Uterus (tissue), 2 donors: ENCODE results near the gene CHRD.

Source experiments
- CTCF ChIP-seq, 4 experiments: fragments of 200-600 bp in 2 of 4; fragments of 450-650 bp in 2 of 4; sonication (generic) in 2 of 4; IDR thresholded peaks; one replicate each; pipeline ENCODE4 v1.5.1; 2016 to 2019; ENCODE audit warnings: antibody characterized with exemption in 4 of 4, mild to moderate bottlenecking in 2 of 4, moderate library complexity in 1 of 4
- POLR2A ChIP-seq, 2 donors: fragments of 450-650 bp; IDR thresholded peaks; one replicate each; pipeline ENCODE4 v1.6.1; 2016; ENCODE audit warnings: antibody characterized with exemption in 2 of 2, mild to moderate bottlenecking in 1 of 2, moderate library complexity in 1 of 2

- TF ChIP-seq CTCF (IDR thresholded peaks at IDR 0.05): no peak
- TF ChIP-seq POLR2A (IDR thresholded peaks at IDR 0.05): no peak
These were observed 6.4 kb downstream of the CHRD start for GRCh38 chr3:184386047-184386806.
